Kidney (tissue), 14 donors: ENCODE data around the gene ZNF710. TPM values are rescaled to one million over a fixed set of nuclear protein-coding genes. Genes with fewer than 3 reads are reported as not detected.

Source experiments
- DNase-seq, 5 donors: peaks; one replicate each; pipeline ENCODE4 v3.0.0-alpha.2; 2013 to 2020
- FAIRE-seq: peaks from 2 replicates; lab custom pipeline; 2012; peaks lifted over from hg19 to GRCh38; lab: Jason Lieb, UNC
- H3K27ac ChIP-seq, 2 donors: one replicate each; pipeline ENCODE4 v1.7.0; 2013; ENCODE audit warnings: low read depth in 2 of 2, low read length in 2 of 2, inconsistent platforms in 1 of 2
- H3K27me3 ChIP-seq: one replicate; pipeline ENCODE4 v1.7.1; 2013; ENCODE audit warnings: low read length, inconsistent platforms; ENCODE audit not compliant: control insufficient read depth, insufficient read depth
- H3K36me3 ChIP-seq, 3 donors: one replicate each; pipeline versions ENCODE4 v1.7.0 to v1.7.1; 2013; ENCODE audit warnings: low read length in 3 of 3, control low read depth in 1 of 3, inconsistent platforms in 1 of 3; ENCODE audit not compliant: insufficient read depth in 3 of 3, control insufficient read depth in 2 of 3
- H3K4me1 ChIP-seq, 3 donors: one replicate each; pipeline versions ENCODE4 v1.7.0 to v1.7.1; 2013; ENCODE audit warnings: low read length in 3 of 3, inconsistent platforms in 1 of 3, low read depth in 1 of 3; ENCODE audit not compliant: control insufficient read depth in 2 of 3, insufficient read depth in 2 of 3
- H3K4me3 ChIP-seq, 3 donors: one replicate each; pipeline versions ENCODE4 v1.7.0 to v1.8.1; 2013; ENCODE audit warnings: low read length in 3 of 3, control low read depth in 1 of 3, inconsistent platforms in 1 of 3
- H3K9ac ChIP-seq, 3 donors: one replicate each; pipeline versions ENCODE4 v1.7.0 to v1.7.1; 2013; ENCODE audit warnings: low read length in 3 of 3, control low read depth in 1 of 3, inconsistent platforms in 1 of 3
- H3K9me3 ChIP-seq, 3 donors: one replicate each; pipeline versions ENCODE4 v1.7.0 to v1.7.1; 2013; ENCODE audit warnings: low read length in 3 of 3, control low read depth in 1 of 3, inconsistent platforms in 1 of 3; ENCODE audit not compliant: control insufficient read depth in 2 of 3, insufficient read depth in 1 of 3
- intact Hi-C: fragments of 100-400 bp; cut with DNase I; formaldehyde crosslinking; loops from one replicate; pipeline ENCODE4 v1.11.1; 2022
- polyA plus RNA-seq: library from polyadenylated mRNA; stranded (reverse); fragments of 350-450 nt; fragmentation: Illumina TruSeq; extraction: RNeasy Lipid Tissue Mini Kit (QIAGEN cat#74804); gene quantifications from one replicate; pipeline ENCODE4 v1.2.3, GENCODE V29; 2014; ENCODE audit warnings: low read depth, low replicate concordance; ENCODE audit not compliant: insufficient read depth
- total RNA-seq: library from RNA; stranded (reverse); fragmentation: NEBNext Ultra II Directional; extraction: Animal tissue kit (Norgen Biotek cat#: 25700); gene quantifications from one replicate; pipeline ENCODE4 v1.2.1, GENCODE V29; 2021
- TF ChIP-seq, protein P1 (sequence below): IDR thresholded peaks from 3 replicates; pipeline ENCODE4 v1.5.1; 2012; ENCODE audit warnings: mild to moderate bottlenecking, moderate library complexity, borderline replicate concordance; ENCODE audit not compliant: insufficient read depth; ENCODE audit errors: extremely low read depth
- donor health status: control.
- donor health status: control.
- donor health status: control.
- donor health status: control.
- donor health status: control.
- donor health status: DM: yes; HTN: yes; CAD: no.
- donor health status: Normal renal cell carcinoma (clear cell type).

Gene ZNF710
- total and polyA plus RNA-seq, 2 donors from 2014 or later: 11.0 to 17.0 TPM

DNA sequence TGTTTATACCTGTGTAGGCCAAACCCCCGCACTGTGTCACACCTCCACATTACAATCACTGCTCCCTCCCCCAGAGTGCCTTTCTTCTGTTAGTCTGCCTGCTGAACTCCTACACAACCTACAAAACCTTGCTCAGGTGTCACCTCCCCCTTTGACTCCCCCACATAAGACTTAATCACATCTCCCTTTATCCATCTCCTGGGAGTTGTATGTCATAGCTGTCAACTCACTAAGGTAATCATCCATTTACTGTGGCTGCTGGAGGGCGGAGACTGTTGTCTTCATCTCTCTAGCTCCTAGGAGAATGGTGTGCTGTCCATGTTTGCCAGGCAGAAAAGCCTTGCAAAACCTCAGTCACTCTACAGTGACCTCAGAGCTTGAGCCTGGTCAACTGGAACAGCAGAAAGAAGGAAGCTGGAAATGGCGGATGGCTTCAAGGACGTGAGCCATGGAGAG is 43.8 kb downstream of the ZNF710 start:
- no peak for FAIRE-seq
- Histone ChIP-seq H3K4me3 (no peak overlapping the region), H3K9me3 (no peaks in the 10 kb centered on the region), H3K36me3 (no peaks in the 10 kb centered on the region), H3K9ac (no peak overlapping the region), H3K4me1 (peaks cover 0 to 21% (median 13%) of the 10 kb centered on the region in 3 donors), H3K27me3 (no peaks in the 10 kb centered on the region), H3K27ac (no peak overlapping the region)
- intact Hi-C loops: no loop called here
- TF ChIP-seq, protein P1, sequence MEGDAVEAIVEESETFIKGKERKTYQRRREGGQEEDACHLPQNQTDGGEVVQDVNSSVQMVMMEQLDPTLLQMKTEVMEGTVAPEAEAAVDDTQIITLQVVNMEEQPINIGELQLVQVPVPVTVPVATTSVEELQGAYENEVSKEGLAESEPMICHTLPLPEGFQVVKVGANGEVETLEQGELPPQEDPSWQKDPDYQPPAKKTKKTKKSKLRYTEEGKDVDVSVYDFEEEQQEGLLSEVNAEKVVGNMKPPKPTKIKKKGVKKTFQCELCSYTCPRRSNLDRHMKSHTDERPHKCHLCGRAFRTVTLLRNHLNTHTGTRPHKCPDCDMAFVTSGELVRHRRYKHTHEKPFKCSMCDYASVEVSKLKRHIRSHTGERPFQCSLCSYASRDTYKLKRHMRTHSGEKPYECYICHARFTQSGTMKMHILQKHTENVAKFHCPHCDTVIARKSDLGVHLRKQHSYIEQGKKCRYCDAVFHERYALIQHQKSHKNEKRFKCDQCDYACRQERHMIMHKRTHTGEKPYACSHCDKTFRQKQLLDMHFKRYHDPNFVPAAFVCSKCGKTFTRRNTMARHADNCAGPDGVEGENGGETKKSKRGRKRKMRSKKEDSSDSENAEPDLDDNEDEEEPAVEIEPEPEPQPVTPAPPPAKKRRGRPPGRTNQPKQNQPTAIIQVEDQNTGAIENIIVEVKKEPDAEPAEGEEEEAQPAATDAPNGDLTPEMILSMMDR: no peak
- peak in 2 of 5 donors; percentile 35 to 65 for DNase-seq

DNA sequence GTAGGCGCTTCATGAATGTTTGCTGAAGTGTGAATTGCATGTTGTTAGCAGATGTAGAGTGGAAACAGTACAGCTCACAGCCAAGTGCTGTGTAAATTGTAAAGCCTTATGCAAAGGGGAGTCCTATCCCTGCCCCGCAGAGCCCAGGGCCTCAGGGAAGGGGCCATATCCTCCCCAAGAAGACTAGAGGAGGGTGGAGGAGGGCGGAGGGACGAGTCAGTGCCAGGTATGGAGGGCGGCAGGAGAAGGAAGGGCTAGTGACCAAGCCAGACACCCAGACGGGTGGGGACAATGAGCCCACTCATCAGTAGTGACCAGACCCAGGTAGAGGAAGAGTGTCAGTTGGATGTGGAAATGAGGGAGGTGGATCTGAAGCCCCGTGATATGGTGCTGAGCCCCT is 45.2 kb downstream of the ZNF710 start:
- intact Hi-C loops: no loop called here
- H3K4me1 ChIP-seq: peaks cover 0 to 16% (median 13%) of the 10 kb centered on the region in 3 donors
- TF ChIP-seq, protein P1: no peak

DNA sequence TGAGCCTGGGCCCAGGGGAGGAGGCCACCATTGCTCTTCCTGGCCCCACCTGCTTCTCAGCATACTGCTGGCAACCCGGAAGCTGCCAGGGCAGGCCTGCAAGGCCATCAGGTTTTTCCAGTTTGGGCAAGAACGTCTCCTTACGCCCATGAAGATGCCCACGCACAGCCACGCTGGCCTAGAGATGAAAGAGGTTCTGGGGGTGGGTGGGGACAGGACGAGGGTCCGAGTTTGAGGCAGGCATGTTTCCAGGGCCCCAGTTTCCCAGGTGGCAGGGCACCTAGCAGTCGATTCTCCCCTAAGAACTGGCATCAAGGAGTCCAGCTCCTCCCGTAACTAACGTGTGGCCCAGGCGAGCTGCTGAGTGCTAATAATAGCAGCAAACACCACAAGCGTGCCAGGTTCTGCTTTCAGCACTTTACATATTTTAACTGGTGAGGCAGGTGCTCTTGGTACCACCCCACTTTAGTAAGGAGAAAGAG is 45.8 kb downstream of the ZNF710 start:
- H3K4me1 ChIP-seq: peaks cover 0 to 19% (median 13%) of the 10 kb centered on the region in 3 donors

More for the DNA sequence above, 45.2 kb downstream of the ZNF710 start:
- FAIRE-seq (no peak), DNase-seq (peak in 1 of 5 donors; percentile 62)
- Histone ChIP-seq H3K4me3 (no peak overlapping the region), H3K9me3 (no peaks in the 10 kb centered on the region), H3K27ac (peak overlapping the region; percentile 72 to 78), H3K9ac (no peak overlapping the region), H3K27me3 (no peaks in the 10 kb centered on the region), H3K36me3 (no peaks in the 10 kb centered on the region)

More for the DNA sequence above, 45.8 kb downstream of the ZNF710 start:
- no peak overlapping the region for H3K4me3 ChIP-seq
- peak overlapping the region in 1 of 3 donors; percentile 16 for H3K9ac ChIP-seq
- no peaks in the 10 kb centered on the region for H3K36me3 ChIP-seq
- DNase-seq (peak in 2 of 5 donors; percentile 55 to 80), FAIRE-seq (no peak)
- no peaks in the 10 kb centered on the region for H3K27me3 ChIP-seq
- peak overlapping the region; percentile 46 to 78 for H3K27ac ChIP-seq
- TF ChIP-seq, protein P1: no peak
- H3K9me3 ChIP-seq: no peaks in the 10 kb centered on the region
- intact Hi-C loops: no loop called here
